SK-N-SH (cell line): ENCODE data around the gene CDS2. TPM values are rescaled to one million over a fixed set of nuclear protein-coding genes. Genes with fewer than 3 reads are reported as not detected.
A peak's percentile ranks its signal among the peaks of the same experiment; 100 is the strongest.

Source experiments
- CTCF ChIA-PET: fragments of 300-600, 350-600 bp; formaldehyde crosslinking; extraction: SDS; loops from one replicate; lab custom pipeline; 2021; lab: Yijun Ruan, JAX
- POLR2A ChIA-PET: fragments of 350-600 bp; sonication (Branson Sonifier 250); formaldehyde crosslinking; extraction: SDS; loops from one replicate; lab custom pipeline; 2020; ENCODE audit warnings: antibody characterized with exemption, inconsistent platforms; lab: Yijun Ruan, JAX
- DNase-seq: peaks from one replicate; pipeline ENCODE4 v3.0.0; 2012
- H2AFZ ChIP-seq: fragments of 200-600 bp; sonication (generic); 2 replicates; pipeline ENCODE4 v1.8.1; 2016; ENCODE audit warnings: antibody characterized with exemption, mild to moderate bottlenecking, low read depth
- H3F3A ChIP-seq: fragments of 200-600 bp; sonication (generic); replicated peaks from 2 replicates; pipeline ENCODE3; 2016; ENCODE audit warnings: antibody characterized with exemption, mild to moderate bottlenecking; ENCODE audit not compliant: insufficient read depth
- H3K27ac ChIP-seq, 2 experiments: fragments of 200-500 bp in 1 of 2; fragments of 200-600 bp in 1 of 2; sonication (Bioruptor generic) in 1 of 2; sonication (generic), shearing (Covaris generic) in 1 of 2; 2 replicates each; pipeline versions ENCODE4 v1.5.1 to v1.6.1; 2014 to 2016; ENCODE audit warnings: low read depth in 2 of 2, inconsistent platforms in 1 of 2, low read length in 1 of 2, mild to moderate bottlenecking in 1 of 2, mixed read lengths in 1 of 2
- H3K27me3 ChIP-seq: fragments of 200-600 bp; sonication (generic), shearing (Covaris generic); 2 replicates; pipeline ENCODE4 v1.6.1; 2016; ENCODE audit warnings: mixed run types; ENCODE audit not compliant: insufficient read depth
- H3K36me3 ChIP-seq, 2 experiments: fragments of 200-500 bp in 1 of 2; fragments of 200-600 bp in 1 of 2; sonication (Bioruptor generic) in 1 of 2; sonication (generic) in 1 of 2; replicated peaks in 1 of 2; 2 replicates each; pipeline versions ENCODE3 to v1.5.1; 2014 to 2016; ENCODE audit warnings: low read length in 1 of 2, mild to moderate bottlenecking in 1 of 2; ENCODE audit not compliant: insufficient read depth in 2 of 2, control insufficient read depth in 1 of 2
- H3K4me1 ChIP-seq, 2 experiments: fragments of 200-500 bp in 1 of 2; fragments of 200-600 bp in 1 of 2; sonication (Bioruptor generic) in 1 of 2; sonication (generic), shearing (Covaris generic) in 1 of 2; 2 replicates each; pipeline versions ENCODE4 v1.5.1 to v1.6.1; 2014 to 2016; ENCODE audit warnings: low read depth in 1 of 2, low read length in 1 of 2, mixed run types in 1 of 2; ENCODE audit not compliant: insufficient read depth in 2 of 2, control insufficient read depth in 1 of 2
- H3K4me2 ChIP-seq: fragments of 200-600 bp; sonication (generic), shearing (Covaris generic); 2 replicates; pipeline ENCODE4 v1.6.1; 2017; ENCODE audit warnings: mixed run types
- H3K4me3 ChIP-seq, 2 experiments: fragments of 200-500 bp in 1 of 2; fragments of 200-600 bp in 1 of 2; sonication (Bioruptor generic) in 1 of 2; sonication (generic), shearing (Covaris generic) in 1 of 2; 2 replicates each; pipeline versions ENCODE4 v1.5.1 to v1.8.1; 2014 to 2016; ENCODE audit warnings: low read depth in 2 of 2, inconsistent platforms in 1 of 2, low read length in 1 of 2, mild to moderate bottlenecking in 1 of 2, mixed read lengths in 1 of 2, moderate library complexity in 1 of 2
- H3K79me2 ChIP-seq: fragments of 200-600 bp; sonication (generic); 2 replicates; pipeline ENCODE4 v1.8.1; 2017; ENCODE audit warnings: mild to moderate bottlenecking; ENCODE audit not compliant: insufficient read depth
- H3K9ac ChIP-seq: fragments of 200-600 bp; sonication (generic); 2 replicates; pipeline ENCODE4 v1.6.1; 2017; ENCODE audit warnings: mixed run types
- H3K9me2 ChIP-seq: fragments of 200-600 bp; sonication (generic); 2 replicates; pipeline ENCODE4 v1.6.1; 2017; ENCODE audit warnings: mixed run types
- H3K9me3 ChIP-seq: fragments of 200-600 bp; sonication (generic); 2 replicates; pipeline ENCODE4 v1.6.1; 2017; ENCODE audit warnings: mixed run types, mild to moderate bottlenecking, moderate library complexity
- H4K20me1 ChIP-seq: fragments of 200-600 bp; sonication (generic); 2 replicates; pipeline ENCODE4 v1.6.1; 2017; ENCODE audit warnings: mild to moderate bottlenecking, mixed run types; ENCODE audit not compliant: insufficient read depth
- ELF1 ChIP-seq: IDR thresholded peaks from 2 replicates; pipeline ENCODE4 v1.4.0; 2012
- FOXJ3 ChIP-seq: sonication (generic); formaldehyde crosslinking; IDR thresholded peaks from 2 replicates; pipeline ENCODE4 v1.5.1; 2020; ENCODE audit warnings: mild to moderate bottlenecking, missing genetic modification reagents
- GABPA ChIP-seq: IDR thresholded peaks from 2 replicates; pipeline ENCODE4 v1.4.0; 2012; ENCODE audit warnings: low read depth, mild to moderate bottlenecking
- GATA2 ChIP-seq: sonication (generic); formaldehyde crosslinking; IDR thresholded peaks from 2 replicates; pipeline ENCODE4 v1.5.0; 2020; ENCODE audit warnings: mild to moderate bottlenecking, missing genetic modification reagents
- MEF2A ChIP-seq: IDR thresholded peaks from 2 replicates; pipeline ENCODE4 v1.4.0; 2012; ENCODE audit warnings: low read depth, borderline replicate concordance
- NFIC ChIP-seq: IDR thresholded peaks from 2 replicates; pipeline ENCODE4 v1.4.0; 2012; ENCODE audit warnings: borderline replicate concordance
- NRF1 ChIP-seq: IDR thresholded peaks from 2 replicates; pipeline ENCODE4 v1.6.1; 2012; ENCODE audit warnings: low read depth, mild to moderate bottlenecking, low read length
- POLR2AphosphoS5 ChIP-seq: IDR thresholded peaks from 2 replicates; pipeline ENCODE4 v1.6.1; 2012; ENCODE audit warnings: low read depth, low read length
- RAD21 ChIP-seq: IDR thresholded peaks from 2 replicates; pipeline ENCODE4 v1.6.1; 2012; ENCODE audit warnings: mild to moderate bottlenecking, low read length
- RFX5 ChIP-seq: IDR thresholded peaks from 2 replicates; pipeline ENCODE4 v1.6.1; 2012; ENCODE audit warnings: mild to moderate bottlenecking, improper control_type of control experiment, low read length
- RXRA ChIP-seq: IDR thresholded peaks from 2 replicates; pipeline ENCODE4 v1.4.0; 2012; ENCODE audit warnings: low read depth, mild to moderate bottlenecking, borderline replicate concordance
- SIN3A ChIP-seq: IDR thresholded peaks from 2 replicates; pipeline ENCODE4 v1.6.1; 2012; ENCODE audit warnings: low read depth, mild to moderate bottlenecking, low read length, moderate library complexity, borderline replicate concordance
- SMC3 ChIP-seq: IDR thresholded peaks from 2 replicates; pipeline ENCODE4 v1.6.1; 2012; ENCODE audit warnings: low read depth, low read length, improper control_type of control experiment
- TAF1 ChIP-seq: IDR thresholded peaks from 2 replicates; pipeline ENCODE4 v1.6.1; 2012; ENCODE audit warnings: low read depth, mild to moderate bottlenecking, low read length, moderate library complexity, borderline replicate concordance
- TCF12 ChIP-seq: IDR thresholded peaks from 2 replicates; pipeline ENCODE4 v1.4.0; 2012
- YY1 ChIP-seq: IDR thresholded peaks from 2 replicates; pipeline ENCODE4 v1.4.0; 2012; ENCODE audit warnings: low read depth, mild to moderate bottlenecking
- WGBS: methylation state at CpG from one replicate; pipeline ENCODE4 v1.1.6; 2017; ENCODE audit warnings: low lambda C conversion rate; 5-methylcytosine and 5-hydroxymethylcytosine counted together
- polyA plus RNA-seq, 3 experiments: library from polyadenylated mRNA; depleted of rRNA; stranded (reverse); fragments of >200 nt; gene quantifications; 2 replicates each; pipeline ENCODE4 v1.2.3, GENCODE V29; 2012
- TF ChIP-seq, protein P1 (sequence below): IDR thresholded peaks from 2 replicates; pipeline ENCODE4 v1.4.0; 2012; ENCODE audit warnings: low read depth

The CDS2 gene
- polyA plus RNA-seq, 1 of the 3 experiments (the other 2 are of a cell fraction) = 13.9 TPM

DNA sequence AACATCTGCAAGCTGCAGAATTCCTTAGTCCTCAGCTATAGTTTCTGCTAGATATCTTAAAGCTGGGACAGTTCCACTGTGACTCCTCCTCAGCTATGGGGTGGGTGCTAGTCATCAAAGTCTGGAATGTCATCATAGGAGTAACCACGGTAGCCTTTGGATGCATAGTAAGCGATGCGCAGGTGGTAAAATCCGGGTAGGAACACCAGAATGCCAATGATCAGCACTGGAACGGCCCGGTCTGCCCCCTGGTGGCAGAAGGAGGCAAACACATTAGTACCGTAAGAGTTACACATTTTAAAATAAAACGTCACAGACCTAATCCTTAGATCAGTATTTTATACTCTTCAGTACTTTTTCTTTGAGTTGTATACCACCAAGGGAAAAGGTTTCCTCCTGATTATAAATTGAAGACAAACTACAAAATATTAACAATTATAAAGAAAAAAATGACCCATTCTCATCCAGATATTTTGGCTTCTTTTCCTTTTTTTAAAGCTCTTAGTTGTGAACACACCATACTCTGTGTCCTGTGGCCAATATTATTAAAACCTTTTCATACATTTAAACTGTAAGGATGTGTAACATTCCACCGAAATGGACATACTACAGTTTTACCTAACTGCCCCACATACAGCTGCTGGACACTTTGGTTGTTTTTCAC, 26.0 kb upstream of the CDS2 start (continued):
- TF ChIP-seq RAD21 (peak; percentile 79), YY1 (no peak), RFX5 (no peak), MEF2A (no peak)
- TF ChIP-seq, protein P1, sequence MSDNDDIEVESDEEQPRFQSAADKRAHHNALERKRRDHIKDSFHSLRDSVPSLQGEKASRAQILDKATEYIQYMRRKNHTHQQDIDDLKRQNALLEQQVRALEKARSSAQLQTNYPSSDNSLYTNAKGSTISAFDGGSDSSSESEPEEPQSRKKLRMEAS = no peak
- TF ChIP-seq, all 33 proteins: peak for 3

DNA sequence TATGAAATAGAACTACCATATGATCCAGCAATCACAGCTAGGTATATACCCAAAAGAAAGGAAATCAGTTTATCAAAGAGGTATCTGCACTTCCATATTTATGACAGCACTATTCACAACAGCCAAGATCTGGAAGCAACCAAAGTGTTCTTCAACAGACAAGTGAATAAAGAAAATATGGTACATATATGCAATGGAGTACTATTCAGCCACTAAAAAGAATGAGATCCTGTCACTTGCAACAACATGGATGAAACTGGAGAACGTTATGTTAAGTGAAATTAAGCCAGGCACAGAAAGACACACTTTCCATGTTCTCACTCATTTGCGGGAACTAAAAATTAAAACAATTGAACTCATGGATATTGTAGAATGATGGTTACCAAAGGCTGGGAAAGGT, 22.3 kb upstream of the CDS2 start:
- whole genome bisulfite sequencing = 89% methylated on average over 2 of the region's 2 CpGs
- H3K79me2 ChIP-seq = peaks cover 9% of the 10 kb centered on the region; the same call in 1 of the 2 replicates
- ChIA-PET CTCF (interaction anchor here (0.6 to 1.3 kb wide), 3 partner anchors 105 to 1148 kb away, joined by 3 to 5 read pairs (median 3); no protein-coding TSS in a partner anchor), POLR2A (no interaction called here)
- H3F3A ChIP-seq = peaks cover 11% of the 10 kb centered on the region
- no peaks in the 10 kb centered on the region for H4K20me1 ChIP-seq
- H3K27me3 ChIP-seq = no peaks in the 10 kb centered on the region
- H3K9me2 ChIP-seq = no peaks in the 10 kb centered on the region
- H3K27ac ChIP-seq = no peak overlapping the region
- H3K4me2 ChIP-seq = no peak overlapping the region
- no peaks in the 10 kb centered on the region for H3K9me3 ChIP-seq
- no peak for TF ChIP-seq POLR2AphosphoS5
- TF ChIP-seq TCF12 = no peak
- TF ChIP-seq, all 33 proteins: peak for 0
- Histone ChIP-seq H3K4me3 (no peak overlapping the region), H2AFZ (no peak overlapping the region), H3K4me1 (no peaks in the 10 kb centered on the region), H3K36me3 (peaks cover 35 to 77% of the 10 kb centered on the region in 2 experiments), H3K9ac (no peak overlapping the region)
- no peak for DNase-seq

DNA sequence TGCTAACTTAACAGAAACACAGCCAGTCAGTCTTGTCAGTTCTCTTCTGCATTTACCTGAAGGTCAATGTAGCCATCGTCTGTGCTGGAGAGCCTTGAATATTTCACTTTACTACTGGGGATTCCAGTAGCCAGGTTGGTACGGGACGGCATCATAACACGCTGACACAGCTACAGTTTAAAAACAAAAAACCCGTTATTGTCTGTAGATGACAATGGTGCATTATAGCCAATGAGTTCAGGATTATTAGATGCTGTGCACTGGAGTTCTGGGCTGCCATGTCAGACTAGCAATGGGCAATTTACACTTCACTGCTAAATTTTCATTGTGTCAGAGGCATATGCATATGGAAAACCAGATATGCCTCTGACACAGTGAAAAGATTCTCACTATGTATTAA, 17.5 kb upstream of the CDS2 start:
- Histone ChIP-seq H3K4me2 (no peak overlapping the region), H2AFZ (no peak overlapping the region), H3F3A (peaks cover 33% of the 10 kb centered on the region), H3K27me3 (no peaks in the 10 kb centered on the region), H3K9ac (no peak overlapping the region), H3K79me2 (peaks cover 34% of the 10 kb centered on the region), H3K9me2 (no peaks in the 10 kb centered on the region), H3K27ac (no peak overlapping the region), H3K9me3 (no peaks in the 10 kb centered on the region), H3K4me1 (no peaks in the 10 kb centered on the region; a peak in 2 of 4 replicates), H3K4me3 (no peak overlapping the region), H4K20me1 (no peaks in the 10 kb centered on the region), H3K36me3 (peaks cover 20 to 50% of the 10 kb centered on the region in 2 experiments)
- ChIA-PET POLR2A (no interaction called here), CTCF (interaction anchor here (0.8 kb wide), 1 partner anchor 8 kb away, joined by 3 read pairs; no protein-coding TSS in a partner anchor)
- WGBS = 88% methylated on average over 5 of the region's 5 CpGs
- no peak for TF ChIP-seq NFIC
- TF ChIP-seq SMC3 = no peak
- TF ChIP-seq RXRA = no peak
- no peak for TF ChIP-seq GABPA
- TF ChIP-seq GATA2 (CRISPR knock-in tag) = no peak
- TF ChIP-seq ELF1 = no peak
- TF ChIP-seq FOXJ3 (CRISPR knock-in tag) = no peak
- TF ChIP-seq NRF1 = no peak
- no peak for TF ChIP-seq SIN3A
- TF ChIP-seq TAF1 = no peak
- no peak for DNase-seq
